Measurements from ENCODE around the gene ECD.

GRCh38 chr10:73088304-73088703, 79.5 kb downstream of the ECD start:
- TF ChIP-seq CTCF (IDR thresholded peaks at IDR 0.05) (no peak), POLR2A (IDR thresholded peaks at IDR 0.05) (no peak)

All from lower leg skin (tissue), 3 donors.